Activated T-helper 17 cell treated with anti-CD3 and anti-CD28 coated beads, Interleukin-2, amount 50 U/mL, for 72 hours (primary cell): ENCODE data around the gene DERL3. TPM values are rescaled to one million over a fixed set of nuclear protein-coding genes. Genes with fewer than 3 reads are reported as not detected.

Experiments
- ATAC-seq: fragments of 150-1000 bp; cut with Tn5 transposase; replicated peaks from 2 replicates; pipeline ENCODE4 v1.10.0; 2021; ENCODE audit warnings: mild to moderate bottlenecking, moderate library complexity
- H3K27ac Mint-ChIP-seq: one replicate; pipeline ENCODE4 v1.8.0; 2022; ENCODE audit warnings: mixed read lengths
- H3K27me3 Mint-ChIP-seq: one replicate; pipeline ENCODE4 v1.8.0; 2022; ENCODE audit warnings: mixed read lengths
- H3K36me3 Mint-ChIP-seq: one replicate; pipeline ENCODE4 v1.8.0; 2022; ENCODE audit warnings: low read depth, mild to moderate bottlenecking, mixed read lengths
- H3K4me1 Mint-ChIP-seq: one replicate; pipeline ENCODE4 v1.8.0; 2022; ENCODE audit warnings: mixed read lengths
- H3K4me3 Mint-ChIP-seq: one replicate; pipeline ENCODE4 v1.8.0; 2022; ENCODE audit warnings: mild to moderate bottlenecking, mixed read lengths
- H3K9me3 Mint-ChIP-seq: one replicate; pipeline ENCODE4 v1.8.0; 2022; ENCODE audit warnings: mixed read lengths
- total RNA-seq, 2 donors: library from RNA; stranded (reverse); gene quantifications; one replicate each; pipeline ENCODE4 v1.2.3, GENCODE V29; 2022

The DERL3 gene
- total RNA-seq, 2 donors from 2014 or later = 5.0 to 9.3 TPM

DNA sequence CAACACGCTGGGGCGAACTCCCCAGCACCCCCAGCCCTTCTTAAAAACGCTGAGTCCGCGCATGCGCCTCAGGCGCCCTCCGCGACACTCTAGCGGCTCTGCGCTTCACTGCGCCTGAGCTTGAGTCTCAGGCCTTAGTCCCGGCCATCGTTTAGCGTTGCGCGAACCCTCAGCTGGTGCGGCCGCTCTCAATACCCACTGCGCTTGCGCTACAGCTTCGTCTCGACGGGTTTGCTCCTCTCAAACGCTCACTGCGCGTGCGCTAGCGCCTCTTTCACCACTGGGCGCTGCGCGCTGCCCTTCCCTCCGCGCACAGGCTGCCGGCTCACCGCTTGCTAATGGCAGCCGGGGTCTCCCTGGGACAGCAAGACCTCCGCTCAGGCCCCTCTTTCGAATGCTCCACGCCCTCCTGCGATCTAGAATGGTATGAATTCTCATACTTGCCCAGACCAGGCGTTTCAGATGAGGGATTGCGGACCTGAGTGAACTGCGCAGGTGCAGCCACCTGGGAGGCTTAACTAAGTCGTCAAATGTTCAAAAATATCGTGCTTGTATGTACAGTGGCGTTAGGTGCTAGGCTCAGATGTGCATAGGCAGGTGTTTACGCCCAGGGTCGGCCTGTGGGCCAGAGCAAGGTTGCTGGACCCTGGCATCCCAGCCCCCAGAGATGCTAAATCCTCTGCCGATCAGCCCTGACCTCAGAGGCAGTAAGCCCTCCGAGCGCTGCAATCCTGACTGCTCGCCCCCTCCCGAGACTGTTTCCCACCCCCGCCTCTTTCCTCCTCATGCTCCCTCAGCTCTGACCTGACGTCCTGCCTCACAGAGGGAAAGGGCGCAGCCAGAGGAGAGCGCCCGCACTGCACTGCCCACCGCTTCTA is 19.0 kb upstream of the DERL3 start, which contains the start of gene SLC2A11:
Gene SLC2A11, plus strand, starts transcription at position 270 of the 878 bp plus-strand sequence. Its CDS starts 125 bp downstream, at position 395.
- H3K36me3 Mint-ChIP-seq = no peaks in the 10 kb centered on the region
- ATAC-seq = peak; percentile 96
- no peaks in the 10 kb centered on the region for H3K27me3 Mint-ChIP-seq
- H3K4me3 Mint-ChIP-seq = peak within 1 kb of the TSS; percentile 93
- no peaks in the 10 kb centered on the region for H3K9me3 Mint-ChIP-seq
- H3K27ac Mint-ChIP-seq = peak within 1 kb of the TSS; percentile 88
- H3K4me1 Mint-ChIP-seq = peaks cover 11% of the 10 kb centered on the region

- H3K4me1 Mint-ChIP-seq = peaks cover 11% of the 10 kb centered on the region
- H3K27ac Mint-ChIP-seq = peak overlapping the region; percentile 88
- H3K36me3 Mint-ChIP-seq = no peaks in the 10 kb centered on the region
- peak; percentile 63 for ATAC-seq
- H3K27me3 Mint-ChIP-seq = no peaks in the 10 kb centered on the region
- H3K9me3 Mint-ChIP-seq = no peaks in the 10 kb centered on the region
- peak overlapping the region; percentile 93 for H3K4me3 Mint-ChIP-seq
Observed at GRCh38 chr22:23856721-23857605, 18.2 kb upstream of the DERL3 start.

- Mint-ChIP-seq H3K27me3 (no peaks in the 10 kb centered on the region), H3K4me1 (no peaks in the 10 kb centered on the region), H3K4me3 (peak overlapping the region; percentile 41), H3K27ac (no peak overlapping the region), H3K36me3 (no peaks in the 10 kb centered on the region), H3K9me3 (no peaks in the 10 kb centered on the region)
- no peak for ATAC-seq
Observed at GRCh38 chr22:23850136-23850611, 11.4 kb upstream of the DERL3 start.

GRCh38 chr22:23849009-23850006 is 10.5 kb upstream of the DERL3 start:
- H3K9me3 Mint-ChIP-seq = no peaks in the 10 kb centered on the region
- peak; percentile 91 for ATAC-seq
- H3K4me1 Mint-ChIP-seq = no peaks in the 10 kb centered on the region
- H3K4me3 Mint-ChIP-seq = no peak overlapping the region
- H3K36me3 Mint-ChIP-seq = no peaks in the 10 kb centered on the region
- H3K27me3 Mint-ChIP-seq = no peaks in the 10 kb centered on the region
- no peak overlapping the region for H3K27ac Mint-ChIP-seq

- Mint-ChIP-seq H3K4me1 (no peaks in the 10 kb centered on the region), H3K27me3 (no peaks in the 10 kb centered on the region), H3K4me3 (no peak overlapping the region), H3K27ac (no peak overlapping the region), H3K9me3 (no peaks in the 10 kb centered on the region), H3K36me3 (no peaks in the 10 kb centered on the region)
- no peak for ATAC-seq
Observed at GRCh38 chr22:23847991-23848864, 9.4 kb upstream of the DERL3 start.

DNA sequence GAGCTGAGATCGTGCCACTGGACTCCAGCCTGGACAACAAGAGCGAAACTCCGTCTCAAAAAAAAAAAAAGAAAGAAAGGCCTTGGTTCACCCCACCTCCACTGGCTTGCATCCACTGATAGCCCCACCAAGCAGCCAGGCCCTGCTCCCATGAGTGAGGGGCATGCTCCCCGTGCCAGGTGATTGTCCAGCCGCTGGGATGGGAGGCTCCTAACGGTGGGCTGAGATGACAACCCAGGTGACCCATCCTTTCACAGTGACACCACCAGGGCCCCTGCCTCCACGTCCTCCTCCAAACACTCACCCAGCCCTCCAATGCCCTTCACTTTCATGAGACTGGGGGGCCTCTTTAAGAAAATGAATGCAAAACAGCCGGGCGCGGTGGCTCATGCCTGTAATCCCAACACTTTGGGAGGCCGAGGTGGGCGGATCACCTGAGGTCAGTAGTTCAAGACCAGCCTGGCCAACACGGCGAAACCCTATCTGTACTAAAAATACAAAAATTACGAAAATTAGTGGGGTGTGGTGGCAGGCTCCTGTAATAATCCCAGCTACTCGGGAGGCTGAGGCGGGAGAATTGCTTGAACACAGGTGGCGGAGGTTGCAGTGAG is 8.6 kb upstream of the DERL3 start:
- no peak overlapping the region for H3K27ac Mint-ChIP-seq
- H3K9me3 Mint-ChIP-seq = no peaks in the 10 kb centered on the region
- no peak overlapping the region for H3K4me3 Mint-ChIP-seq
- no peak for ATAC-seq
- no peaks in the 10 kb centered on the region for H3K4me1 Mint-ChIP-seq
- no peaks in the 10 kb centered on the region for H3K27me3 Mint-ChIP-seq
- H3K36me3 Mint-ChIP-seq = no peaks in the 10 kb centered on the region

DNA sequence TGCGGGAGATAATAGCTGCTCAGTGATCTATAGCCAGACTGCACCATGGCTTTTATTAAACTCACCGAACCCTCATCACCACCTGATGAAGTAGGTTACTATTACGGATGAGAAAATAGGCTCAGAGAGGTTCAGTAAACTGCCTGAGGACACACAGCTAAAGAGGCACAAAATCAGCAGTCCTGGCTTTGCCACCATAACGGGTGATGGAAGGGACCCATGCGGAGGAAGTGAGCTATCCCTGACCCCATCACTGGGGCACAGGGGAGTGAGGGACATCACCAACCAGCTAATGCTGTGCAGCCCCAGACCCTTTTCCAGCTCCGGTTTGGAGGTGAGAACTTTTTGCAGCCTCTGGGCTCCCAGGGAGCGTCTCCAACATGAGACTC is 7.3 kb upstream of the DERL3 start:
- H3K27ac Mint-ChIP-seq = peak overlapping the region; percentile 81
- H3K4me3 Mint-ChIP-seq = no peak overlapping the region
- no peaks in the 10 kb centered on the region for H3K9me3 Mint-ChIP-seq
- no peak for ATAC-seq
- no peaks in the 10 kb centered on the region for H3K4me1 Mint-ChIP-seq
- no peaks in the 10 kb centered on the region for H3K36me3 Mint-ChIP-seq
- peaks cover 3% of the 10 kb centered on the region for H3K27me3 Mint-ChIP-seq

- Mint-ChIP-seq H3K4me1 (no peaks in the 10 kb centered on the region), H3K27ac (peak overlapping the region; percentile 81), H3K4me3 (no peak overlapping the region), H3K27me3 (peaks cover 4% of the 10 kb centered on the region), H3K36me3 (no peaks in the 10 kb centered on the region), H3K9me3 (no peaks in the 10 kb centered on the region)
- no peak for ATAC-seq
Observed at GRCh38 chr22:23845265-23846080, 6.7 kb upstream of the DERL3 start.

GRCh38 chr22:23844739-23845202 is 6.0 kb upstream of the DERL3 start:
- H3K4me3 Mint-ChIP-seq = no peak overlapping the region
- no peak overlapping the region for H3K27ac Mint-ChIP-seq
- no peaks in the 10 kb centered on the region for H3K4me1 Mint-ChIP-seq
- no peak for ATAC-seq
- peaks cover 4% of the 10 kb centered on the region for H3K27me3 Mint-ChIP-seq
- H3K36me3 Mint-ChIP-seq = no peaks in the 10 kb centered on the region
- no peaks in the 10 kb centered on the region for H3K9me3 Mint-ChIP-seq

DNA sequence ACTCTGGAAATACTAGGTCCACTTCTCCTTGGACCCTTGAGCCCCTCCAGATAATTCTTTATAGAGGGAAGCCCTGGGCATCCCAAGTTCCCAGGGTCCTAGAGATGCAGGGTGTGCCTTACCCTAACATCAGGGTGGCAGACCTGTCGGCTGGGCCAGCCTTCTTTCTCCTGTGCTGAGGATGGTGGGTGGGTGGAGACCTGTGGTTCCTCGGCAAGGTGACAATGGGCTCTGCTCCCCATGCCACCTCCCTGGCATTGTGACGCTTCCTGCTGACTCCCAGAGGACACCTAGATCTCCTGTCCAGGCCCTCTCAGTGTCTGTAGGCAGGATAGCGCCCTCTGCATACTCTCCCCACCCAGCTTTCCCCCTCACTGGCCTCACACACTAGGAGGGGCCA is 3.8 kb upstream of the DERL3 start:
- H3K9me3 Mint-ChIP-seq = no peaks in the 10 kb centered on the region
- H3K4me1 Mint-ChIP-seq = peaks cover 8% of the 10 kb centered on the region
- ATAC-seq = no peak
- H3K27ac Mint-ChIP-seq = no peak overlapping the region
- peaks cover 7% of the 10 kb centered on the region for H3K36me3 Mint-ChIP-seq
- peaks cover 4% of the 10 kb centered on the region for H3K27me3 Mint-ChIP-seq
- H3K4me3 Mint-ChIP-seq = no peak overlapping the region

- ATAC-seq = no peak
- Mint-ChIP-seq H3K36me3 (peaks cover 7% of the 10 kb centered on the region), H3K4me3 (no peak overlapping the region), H3K27me3 (peaks cover 4% of the 10 kb centered on the region), H3K27ac (peak overlapping the region; percentile 39), H3K9me3 (no peaks in the 10 kb centered on the region), H3K4me1 (peaks cover 8% of the 10 kb centered on the region)
Observed at GRCh38 chr22:23841736-23842445, 3.1 kb upstream of the DERL3 start.
